SW 1271 (cell line): Measurements from ENCODE around the gene NXN.
A peak's percentile ranks its signal among the peaks of the same experiment; 100 is the strongest.
"Not testable (repeated sequence)": the region's sequence is repeated elsewhere in the genome, so short reads cannot be mapped to it uniquely, and the experiment has no call there.

Source experiments
- DNase-seq, 2 experiments: peaks; one replicate each; lab custom pipeline; 2025; lab: John Stamatoyannopoulos, UW

Gene NXN

GRCh38 chr17:953767-954166 is 25.8 kb downstream of the NXN start:
- no peak for DNase-seq

DNA sequence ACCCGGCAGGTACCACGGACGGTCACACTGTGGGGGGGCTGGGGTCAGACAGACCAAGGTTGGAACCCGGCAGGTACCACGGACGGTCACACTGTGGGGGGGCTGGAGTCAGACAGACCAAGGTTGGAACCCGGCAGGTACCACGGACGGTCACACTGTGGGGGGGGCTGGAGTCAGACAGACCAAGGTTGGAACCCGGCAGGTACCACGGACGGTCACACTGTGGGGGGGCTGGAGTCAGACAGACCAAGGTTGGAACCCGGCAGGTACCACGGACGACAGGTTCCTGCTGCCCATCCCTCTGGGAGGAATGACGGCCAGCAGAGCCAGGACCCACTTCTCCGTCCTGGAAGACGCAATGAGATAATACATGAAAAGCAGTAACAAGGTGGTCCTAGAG is 27.0 kb downstream of the NXN start:
- not testable (repeated sequence) for DNase-seq

- peak in 1 of 2 experiments; percentile 36 for DNase-seq
Observed at GRCh38 chr17:951325-952132, 28.0 kb downstream of the NXN start.

- DNase-seq, result no peak
Observed at GRCh38 chr17:949623-950303, 29.8 kb downstream of the NXN start.

GRCh38 chr17:948284-948852 is 31.2 kb downstream of the NXN start:
- no peak for DNase-seq

- no peak for DNase-seq
Observed at GRCh38 chr17:946510-947236, 32.9 kb downstream of the NXN start.

DNA sequence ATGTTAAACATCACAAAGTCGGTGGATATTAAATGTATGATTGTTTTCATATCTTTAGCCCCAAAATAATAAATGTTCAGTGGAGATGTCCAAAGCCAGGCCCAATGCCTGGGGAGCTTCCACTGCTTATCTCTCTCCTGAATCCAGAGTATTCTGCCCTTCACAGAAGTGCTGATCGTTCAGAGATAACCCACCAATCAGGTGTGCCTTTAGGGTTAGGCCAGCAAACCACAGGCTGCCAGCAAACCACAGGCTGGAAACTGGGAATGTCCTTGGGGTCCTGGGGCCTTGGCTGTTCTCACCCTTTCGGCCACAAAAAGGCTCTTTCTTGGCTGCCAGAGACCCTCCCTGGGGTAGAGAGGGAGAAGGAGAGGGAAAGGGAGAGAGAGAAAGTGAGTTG is 33.9 kb downstream of the NXN start:
- no peak for DNase-seq

DNA sequence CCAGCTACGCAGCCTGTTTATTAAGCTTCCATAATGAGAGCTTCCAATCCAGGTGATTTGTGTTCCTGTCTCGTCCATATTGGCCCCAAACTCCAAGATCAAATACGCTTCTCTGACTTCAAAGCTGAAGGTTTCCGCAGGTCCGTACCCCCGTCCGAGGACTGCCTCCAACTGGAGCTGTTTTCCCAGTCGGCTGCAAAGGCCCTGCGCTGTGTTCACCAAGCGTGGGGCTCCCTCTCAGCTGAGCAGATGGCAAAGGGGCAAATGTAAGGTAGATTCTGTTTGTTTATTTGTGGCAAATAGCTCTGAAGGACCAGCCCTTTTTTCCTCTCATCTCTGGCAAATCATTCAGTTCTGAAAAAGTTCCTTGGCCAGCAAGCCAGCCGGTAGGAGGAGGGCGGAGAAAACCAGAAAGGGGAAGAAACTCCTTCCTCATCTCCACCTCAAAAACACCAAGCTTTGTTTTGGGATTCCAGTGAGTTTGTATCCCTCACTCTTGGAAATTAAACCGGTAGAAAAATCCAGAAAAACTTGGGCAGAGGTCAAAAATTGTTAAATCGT is 35.2 kb downstream of the NXN start:
- DNase-seq, result no peak

DNA sequence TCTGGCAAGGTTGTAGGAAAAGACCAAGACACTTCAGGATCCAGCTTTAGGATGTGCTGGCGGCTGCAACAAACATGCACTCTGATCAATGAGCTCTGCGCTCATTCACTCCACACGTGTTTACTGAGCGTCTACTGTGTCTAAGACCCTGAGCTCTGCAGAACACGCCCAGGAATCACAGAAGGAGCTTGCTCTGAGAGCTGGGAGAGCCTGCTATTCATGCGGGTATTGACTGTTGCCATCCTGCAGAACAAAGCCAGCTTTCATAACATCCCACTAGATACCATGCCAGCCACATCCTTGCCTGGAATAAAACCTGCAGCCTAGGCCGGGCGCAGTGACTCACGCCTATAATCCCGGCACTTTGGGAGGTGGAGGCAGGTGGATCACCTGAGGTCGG is 44.1 kb downstream of the NXN start:
- no peak for DNase-seq

DNA sequence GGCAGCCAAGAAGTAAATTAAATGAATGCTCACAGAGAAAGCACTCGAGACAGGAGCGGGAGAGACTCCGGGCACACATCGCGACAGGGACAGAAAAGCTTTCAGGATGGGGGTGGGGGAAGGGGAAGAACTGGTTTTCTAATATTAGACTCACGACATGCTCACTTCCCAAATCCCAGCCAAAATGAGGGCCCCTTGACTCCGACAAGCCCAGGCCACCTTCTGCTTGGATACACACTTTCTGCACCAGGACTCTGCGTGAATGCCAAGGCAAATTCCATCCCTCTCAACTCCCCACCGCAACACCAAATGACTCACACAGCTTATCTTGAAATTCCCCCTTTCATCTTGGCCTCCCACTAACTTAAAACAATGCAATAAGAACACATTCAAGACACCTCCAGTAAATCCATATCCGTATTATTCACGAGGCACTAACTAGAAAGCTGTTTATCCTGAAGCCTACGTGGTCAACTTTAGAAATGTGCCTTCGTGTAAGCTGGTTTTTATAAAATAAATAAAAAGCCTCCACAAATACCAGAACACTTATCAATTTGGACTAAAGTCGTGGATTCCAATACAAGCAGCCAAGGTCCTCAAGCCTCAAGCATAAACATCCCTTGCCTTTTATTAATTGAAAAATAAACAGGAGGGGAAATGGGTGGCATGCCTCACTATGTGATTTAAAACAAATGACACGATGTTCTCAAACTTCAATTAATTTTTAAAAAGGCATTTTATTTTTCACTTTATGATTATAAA is 46.1 kb downstream of the NXN start:
- peak; percentile 77 to 95 for DNase-seq

DNA sequence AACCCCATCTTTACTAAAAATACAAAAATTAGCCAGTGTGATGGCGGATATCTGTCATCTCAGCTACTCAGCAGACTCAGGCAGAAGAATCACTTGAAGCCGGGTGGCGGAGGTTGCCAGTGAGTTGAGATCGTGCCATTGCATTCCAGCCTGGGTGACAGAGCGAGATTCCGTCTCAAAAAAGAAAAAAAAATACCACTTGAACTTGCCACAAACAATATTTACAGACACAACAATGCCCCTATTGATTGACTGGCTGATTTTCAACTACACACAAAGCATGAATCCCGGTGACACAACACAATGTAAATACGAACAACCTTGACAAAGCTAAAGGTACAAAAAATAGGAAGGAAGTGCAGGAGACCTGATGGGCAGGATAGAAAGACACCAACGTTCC is 49.3 kb downstream of the NXN start:
- no peak for DNase-seq

DNA sequence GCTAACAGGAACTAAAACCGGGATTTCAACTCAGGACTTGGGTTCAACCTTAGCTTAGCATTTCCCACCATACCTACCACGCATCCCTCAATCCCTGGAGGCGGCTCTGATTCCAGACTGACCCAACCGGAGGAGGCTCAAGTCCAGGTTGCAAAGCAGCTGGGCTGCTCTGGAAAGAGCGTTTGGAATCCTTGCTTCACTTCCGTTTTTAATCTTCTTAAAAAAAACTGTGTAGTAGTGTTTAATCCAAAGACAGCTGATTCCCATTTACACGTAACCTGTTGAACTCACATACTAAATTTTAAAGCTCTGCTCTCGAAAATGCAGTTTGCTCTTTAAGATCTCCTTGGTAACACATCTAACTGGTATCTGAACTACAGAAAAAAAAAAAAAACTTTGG is 50.0 kb downstream of the NXN start:
- no peak for DNase-seq

- DNase-seq, result peak; percentile 31 to 97
Observed at GRCh38 chr17:927611-928461, 51.7 kb downstream of the NXN start.

- no peak for DNase-seq
Observed at GRCh38 chr17:925817-926216, 53.8 kb downstream of the NXN start.

DNA sequence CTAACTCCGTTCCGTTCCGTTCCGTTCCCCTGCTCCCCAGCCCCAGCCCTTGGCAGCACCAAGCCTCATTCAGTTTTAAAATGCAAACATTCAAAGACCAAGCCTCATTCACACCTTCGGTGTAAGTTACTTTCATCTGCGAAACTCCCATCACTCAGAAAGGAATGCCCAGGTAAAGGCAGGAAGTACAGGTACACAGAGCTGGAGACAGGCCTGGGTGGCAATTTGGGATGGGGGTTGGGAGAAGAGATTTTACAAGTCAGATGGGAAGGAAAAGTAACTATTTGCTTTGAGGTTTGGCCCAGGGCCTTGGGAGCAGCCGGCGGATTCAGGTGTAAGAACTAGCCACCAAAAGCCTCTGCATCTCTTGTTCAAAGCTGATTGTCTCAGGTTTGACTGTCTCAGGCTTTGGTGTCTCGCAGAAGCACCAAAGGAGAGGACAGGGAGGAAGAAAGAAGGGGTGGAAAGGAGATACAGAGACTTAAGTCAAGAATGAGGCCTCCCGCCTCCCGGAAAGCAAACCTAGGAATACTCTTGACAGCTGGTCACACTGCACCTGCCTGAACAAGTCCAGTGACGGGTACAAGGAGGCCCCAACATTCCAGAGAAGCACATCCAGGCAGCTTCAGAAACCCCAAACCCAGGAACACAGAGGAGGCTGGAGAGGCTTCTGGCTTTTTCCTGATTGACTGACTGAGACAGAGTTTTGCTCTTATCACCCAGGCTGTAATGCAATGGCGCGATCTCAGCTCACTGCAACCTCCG is 54.7 kb downstream of the NXN start:
- no peak for DNase-seq

GRCh38 chr17:924306-924705 is 55.3 kb downstream of the NXN start:
- DNase-seq, result not testable (repeated sequence)

DNA sequence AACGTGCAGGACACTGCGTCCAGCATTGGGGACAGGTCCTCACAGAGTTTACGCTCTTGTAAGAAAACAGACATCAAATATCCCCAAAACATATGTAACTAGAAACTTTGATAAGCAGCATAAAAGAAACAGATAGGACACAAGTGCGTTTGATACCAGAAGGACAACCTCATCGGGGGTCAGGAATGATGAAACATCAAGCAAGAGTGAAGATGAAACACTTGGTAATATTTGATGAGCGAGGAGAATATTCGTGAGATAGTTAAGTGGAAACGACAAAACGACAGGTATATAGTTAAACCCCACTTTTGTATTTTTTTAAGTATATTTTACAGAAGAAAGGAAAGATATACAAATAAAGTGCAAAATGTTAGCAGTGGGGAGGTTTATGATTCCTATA is 55.9 kb downstream of the NXN start:
- DNase-seq, result no peak

GRCh38 chr17:921161-921560 is 58.4 kb downstream of the NXN start:
- DNase-seq, result no peak

DNA sequence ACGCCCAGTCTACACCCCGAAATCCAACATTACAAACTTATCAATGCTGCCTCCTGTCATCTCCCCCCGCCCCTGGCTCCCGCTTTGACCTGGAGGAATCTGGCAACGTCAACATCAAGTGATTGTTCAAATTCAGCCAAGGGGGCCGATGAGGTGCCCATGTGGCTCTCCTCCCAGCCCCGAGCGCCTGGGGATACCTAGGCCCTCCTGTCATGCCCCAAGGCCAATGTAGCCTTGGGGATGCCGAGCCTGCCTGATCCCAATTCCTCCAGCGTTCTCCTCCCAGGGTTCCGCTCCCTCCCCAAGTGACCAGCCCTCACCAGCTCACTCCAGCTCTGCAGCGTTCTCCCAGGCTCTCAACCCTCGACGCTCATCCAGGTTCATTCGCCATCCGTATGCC is 59.4 kb downstream of the NXN start:
- no peak for DNase-seq
